Retinal pigment epithelial cell (primary cell): Measurements from ENCODE around the gene ECE1.
A peak's percentile ranks its signal among the peaks of the same experiment; 100 is the strongest.

Source experiments
- DNase-seq: peaks from one replicate; pipeline ENCODE4 v3.0.0-alpha.2; 2010; ENCODE audit warnings: low read depth
- H3K4me3 ChIP-seq: 2 replicates; pipeline ENCODE4 v1.5.1; 2011; ENCODE audit warnings: mild to moderate bottlenecking, low read length, control low read depth, moderate library complexity
- CTCF ChIP-seq: conservative IDR thresholded peaks from 2 replicates; pipeline ENCODE4 v1.5.1; 2011; ENCODE audit warnings: low read depth, low read length, control low read depth, inconsistent platforms

Gene ECE1

GRCh38 chr1:21289700-21290545 is at the start of gene ECE1:
TSS of gene ECE1 (minus strand) at chr1:21290463. CDS start at chr1:21290414, 49 bp downstream.
- H3K4me3 ChIP-seq = peak within 1 kb of the TSS; percentile 52
- no peak for DNase-seq
- TF ChIP-seq CTCF = no peak

- no peak for TF ChIP-seq CTCF
- no peak overlapping the region for H3K4me3 ChIP-seq
- DNase-seq = no peak
Measured at GRCh38 chr1:21339356-21340229, 49.3 kb upstream of the ECE1 start.

- DNase-seq = no peak
- TF ChIP-seq CTCF = no peak
- H3K4me3 ChIP-seq = no peak overlapping the region
Measured at GRCh38 chr1:21338573-21339355, 48.5 kb upstream of the ECE1 start.

GRCh38 chr1:21337928-21338572 is 47.8 kb upstream of the ECE1 start:
- H3K4me3 ChIP-seq = no peak overlapping the region
- DNase-seq = no peak
- TF ChIP-seq CTCF = no peak

- TF ChIP-seq CTCF = no peak
- DNase-seq = no peak
- H3K4me3 ChIP-seq = no peak overlapping the region
Measured at GRCh38 chr1:21337454-21337927, 47.2 kb upstream of the ECE1 start.

- H3K4me3 ChIP-seq = no peak overlapping the region
- TF ChIP-seq CTCF = no peak
- no peak for DNase-seq
Measured at GRCh38 chr1:21337010-21337437, 46.8 kb upstream of the ECE1 start.
